GM23338 (cell line): ENCODE results near the gene UPP1.

Experiments
- CREB1 ChIP-seq: fragments of 250-450 bp; sonication (Bioruptor Pico); IDR thresholded peaks from 2 replicates; pipeline ENCODE4 v1.5.0; 2020; ENCODE audit warnings: low read depth, mild to moderate bottlenecking, moderate library complexity
- CTCF ChIP-seq, 2 experiments: fragments of 200-600 bp in 1 of 2; sonication (generic) in 1 of 2; conservative IDR thresholded peaks; 2 replicates each; pipeline versions ENCODE4 v1.5.1 to v1.6.1; 2016 to 2017; ENCODE audit warnings: antibody characterized with exemption in 2 of 2, low read depth in 2 of 2, mild to moderate bottlenecking in 2 of 2, moderate library complexity in 1 of 2
- ETS1 ChIP-seq: IDR thresholded peaks from 2 replicates; pipeline ENCODE4 v1.6.1; 2016; ENCODE audit warnings: antibody characterized with exemption
- EZH2 ChIP-seq: fragments of 200-600 bp; sonication (generic); IDR thresholded peaks from one replicate; pipeline ENCODE4 v1.8.0; 2017; ENCODE audit warnings: antibody characterized with exemption, mild to moderate bottlenecking, low read depth; ENCODE audit not compliant: unreplicated experiment
- EZH2phosphoT487 ChIP-seq: fragments of 200-600 bp; sonication (generic); IDR thresholded peaks from one replicate; pipeline ENCODE4 v1.8.1; 2018; ENCODE audit warnings: antibody characterized with exemption; ENCODE audit not compliant: unreplicated experiment
- JUNB ChIP-seq: IDR thresholded peaks from one replicate; pipeline ENCODE4 v1.6.1; 2016; ENCODE audit warnings: antibody characterized with exemption; ENCODE audit not compliant: unreplicated experiment
- NANOG ChIP-seq: IDR thresholded peaks from 2 replicates; pipeline ENCODE4 v1.6.1; 2016; ENCODE audit warnings: antibody characterized with exemption, borderline replicate concordance
- ZNF114 ChIP-seq: fragments of 250-450 bp; sonication (Bioruptor Pico); IDR thresholded peaks from 2 replicates; pipeline ENCODE4 v1.5.0; 2020; ENCODE audit warnings: mild to moderate bottlenecking, moderate library complexity

- TF ChIP-seq CTCF (conservative IDR thresholded peaks at IDR 0.05; ENCODE audit: low read depth in 2 of 2), result no peak
- no peak for TF ChIP-seq EZH2phosphoT487
- TF ChIP-seq EZH2, result no peak
- no peak for TF ChIP-seq CREB1 (CRISPR knock-in tag)
- no peak for TF ChIP-seq JUNB
- no peak for TF ChIP-seq NANOG
- no peak for TF ChIP-seq ZNF114 (CRISPR knock-in tag)
- no peak for TF ChIP-seq ETS1
Observed at GRCh38 chr7:48110868-48111267, 21.8 kb downstream of the UPP1 start.
